ENCODE measurements around the gene JMJD4. TPM values are rescaled to one million over a fixed set of nuclear protein-coding genes. Genes with fewer than 3 reads are reported as not detected.

JMJD4 gene
- total and polyA plus RNA-seq, 2 experiments from 2014 or later = 11.5 to 17.7 TPM

- TF ChIP-seq ZNF114 (CRISPR knock-in tag; IDR thresholded peaks at IDR 0.05) (no peak), ZNF331 (CRISPR knock-in tag; IDR thresholded peaks at IDR 0.05; ENCODE audit: low read depth) (no peak), STAT1 (IDR thresholded peaks at IDR 0.05; ENCODE audit: unreplicated experiment) (no peak), EZH2phosphoT487 (IDR thresholded peaks at IDR 0.05; ENCODE audit: unreplicated experiment) (no peak), NANOG (IDR thresholded peaks at IDR 0.05; ENCODE audit: borderline replicate concordance) (no peak), CREB1 (CRISPR knock-in tag; IDR thresholded peaks at IDR 0.05; ENCODE audit: low read depth) (no peak)
- Histone ChIP-seq H3K27me3 (ENCODE audit: insufficient read depth) (no peaks in the 10 kb centered on the region), H3K36me3 (ENCODE audit: insufficient read depth) (no peaks in the 10 kb centered on the region), H3K27ac (ENCODE audit: low read depth) (no peak overlapping the region), H2AFZ (no peak overlapping the region), H3K4me1 (ENCODE audit: insufficient read depth) (peaks cover 10% of the 10 kb centered on the region; the same call in 1 of the 2 replicates), H3K4me3 (no peak overlapping the region), H3K79me2 (replicated peaks; ENCODE audit: insufficient read depth) (no peaks in the 10 kb centered on the region), H3F3A (replicated peaks; ENCODE audit: low read depth) (0 out of 2 replicates have a peak, but pooled peaks cover 2% of the 10 kb centered on the region), H3K4me2 (no peak overlapping the region), H3K9me2 (ENCODE audit: insufficient read depth) (0 out of 2 replicates have a peak, but pooled peaks cover 4% of the 10 kb centered on the region), H4K20me1 (replicated peaks; ENCODE audit: insufficient read depth) (no peaks in the 10 kb centered on the region)
- ATAC-seq (no peak), DNase-seq (ENCODE audit: low spot score) (no peak)
- Mint-ChIP-seq H3K27ac (no peak overlapping the region), H3K4me3 (no peak overlapping the region), H3K36me3 (ENCODE audit: low read depth) (peaks cover 47% of the 10 kb centered on the region), H3K4me1 (peaks cover 18% of the 10 kb centered on the region), H3K27me3 (ENCODE audit: insufficient read depth, low read depth, poor library complexity) (peaks cover 25% of the 10 kb centered on the region), H3K9me3 (peaks cover 51% of the 10 kb centered on the region)
Measured at GRCh38 chr1:227725046-227725445, 10.1 kb downstream of the JMJD4 start.

DNA sequence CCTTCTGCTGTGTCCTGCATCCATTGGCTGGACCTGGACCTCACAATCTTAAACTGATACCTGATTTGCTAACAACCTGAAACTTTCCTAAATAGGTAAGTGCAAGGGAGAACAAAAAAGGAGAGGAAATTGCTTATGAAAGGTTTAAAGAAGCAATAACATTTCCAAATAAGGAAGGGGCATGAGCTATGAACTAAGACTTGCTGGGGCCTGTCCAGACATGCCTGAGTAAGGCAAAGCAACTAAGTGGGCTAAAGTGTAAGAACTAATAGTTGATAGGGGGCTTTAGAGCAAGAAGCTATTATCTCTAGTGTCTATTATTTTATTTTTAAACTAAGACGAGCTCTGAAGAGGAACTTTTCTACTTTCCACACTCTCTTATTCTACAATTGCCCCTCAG lies 11.6 kb downstream of the JMJD4 start:
- no peak overlapping the region for H3K4me3 ChIP-seq
- no peak overlapping the region for H3K4me3 Mint-ChIP-seq
- no peaks in the 10 kb centered on the region for H4K20me1 ChIP-seq (replicated peaks; ENCODE audit: insufficient read depth)
- no peak overlapping the region for H3K4me2 ChIP-seq
- ATAC-seq = no peak
- peaks cover 56% of the 10 kb centered on the region for H3K36me3 Mint-ChIP-seq (ENCODE audit: low read depth)
- no peaks in the 10 kb centered on the region for H3K4me1 ChIP-seq (ENCODE audit: insufficient read depth)
- no peak overlapping the region for H3K27ac ChIP-seq (ENCODE audit: low read depth)
- H3K27me3 ChIP-seq (ENCODE audit: insufficient read depth) = no peaks in the 10 kb centered on the region
- H3K9me3 Mint-ChIP-seq = peaks cover 67% of the 10 kb centered on the region
- no peak overlapping the region for H2AFZ ChIP-seq
- no peak for DNase-seq (ENCODE audit: low spot score)
- no peaks in the 10 kb centered on the region for H3K36me3 ChIP-seq (ENCODE audit: insufficient read depth)
- no peaks in the 10 kb centered on the region for H3K79me2 ChIP-seq (replicated peaks; ENCODE audit: insufficient read depth)
- H3K27me3 Mint-ChIP-seq (ENCODE audit: insufficient read depth, low read depth, poor library complexity) = peaks cover 20% of the 10 kb centered on the region
- H3K4me1 Mint-ChIP-seq = peaks cover 11% of the 10 kb centered on the region
- H3F3A ChIP-seq (replicated peaks; ENCODE audit: low read depth) = no peaks in the 10 kb centered on the region
- H3K9me2 ChIP-seq (ENCODE audit: insufficient read depth) = 0 out of 2 replicates have a peak, but pooled peaks cover 4% of the 10 kb centered on the region
- peak overlapping the region; percentile 73; the same call in 1 of the 2 replicates for H3K27ac Mint-ChIP-seq
- TF ChIP-seq, protein P1, sequence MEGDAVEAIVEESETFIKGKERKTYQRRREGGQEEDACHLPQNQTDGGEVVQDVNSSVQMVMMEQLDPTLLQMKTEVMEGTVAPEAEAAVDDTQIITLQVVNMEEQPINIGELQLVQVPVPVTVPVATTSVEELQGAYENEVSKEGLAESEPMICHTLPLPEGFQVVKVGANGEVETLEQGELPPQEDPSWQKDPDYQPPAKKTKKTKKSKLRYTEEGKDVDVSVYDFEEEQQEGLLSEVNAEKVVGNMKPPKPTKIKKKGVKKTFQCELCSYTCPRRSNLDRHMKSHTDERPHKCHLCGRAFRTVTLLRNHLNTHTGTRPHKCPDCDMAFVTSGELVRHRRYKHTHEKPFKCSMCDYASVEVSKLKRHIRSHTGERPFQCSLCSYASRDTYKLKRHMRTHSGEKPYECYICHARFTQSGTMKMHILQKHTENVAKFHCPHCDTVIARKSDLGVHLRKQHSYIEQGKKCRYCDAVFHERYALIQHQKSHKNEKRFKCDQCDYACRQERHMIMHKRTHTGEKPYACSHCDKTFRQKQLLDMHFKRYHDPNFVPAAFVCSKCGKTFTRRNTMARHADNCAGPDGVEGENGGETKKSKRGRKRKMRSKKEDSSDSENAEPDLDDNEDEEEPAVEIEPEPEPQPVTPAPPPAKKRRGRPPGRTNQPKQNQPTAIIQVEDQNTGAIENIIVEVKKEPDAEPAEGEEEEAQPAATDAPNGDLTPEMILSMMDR (conservative IDR thresholded peaks at IDR 0.05; ENCODE audit: low read depth in 2 of 2) = no peak
- no peak for TF ChIP-seq POLR2AphosphoS5 (IDR thresholded peaks at IDR 0.05; ENCODE audit: low read depth)
- no peak for TF ChIP-seq JUNB (IDR thresholded peaks at IDR 0.05; ENCODE audit: unreplicated experiment)
- TF ChIP-seq NANOG (IDR thresholded peaks at IDR 0.05; ENCODE audit: borderline replicate concordance) = no peak
- TF ChIP-seq, protein P2, sequence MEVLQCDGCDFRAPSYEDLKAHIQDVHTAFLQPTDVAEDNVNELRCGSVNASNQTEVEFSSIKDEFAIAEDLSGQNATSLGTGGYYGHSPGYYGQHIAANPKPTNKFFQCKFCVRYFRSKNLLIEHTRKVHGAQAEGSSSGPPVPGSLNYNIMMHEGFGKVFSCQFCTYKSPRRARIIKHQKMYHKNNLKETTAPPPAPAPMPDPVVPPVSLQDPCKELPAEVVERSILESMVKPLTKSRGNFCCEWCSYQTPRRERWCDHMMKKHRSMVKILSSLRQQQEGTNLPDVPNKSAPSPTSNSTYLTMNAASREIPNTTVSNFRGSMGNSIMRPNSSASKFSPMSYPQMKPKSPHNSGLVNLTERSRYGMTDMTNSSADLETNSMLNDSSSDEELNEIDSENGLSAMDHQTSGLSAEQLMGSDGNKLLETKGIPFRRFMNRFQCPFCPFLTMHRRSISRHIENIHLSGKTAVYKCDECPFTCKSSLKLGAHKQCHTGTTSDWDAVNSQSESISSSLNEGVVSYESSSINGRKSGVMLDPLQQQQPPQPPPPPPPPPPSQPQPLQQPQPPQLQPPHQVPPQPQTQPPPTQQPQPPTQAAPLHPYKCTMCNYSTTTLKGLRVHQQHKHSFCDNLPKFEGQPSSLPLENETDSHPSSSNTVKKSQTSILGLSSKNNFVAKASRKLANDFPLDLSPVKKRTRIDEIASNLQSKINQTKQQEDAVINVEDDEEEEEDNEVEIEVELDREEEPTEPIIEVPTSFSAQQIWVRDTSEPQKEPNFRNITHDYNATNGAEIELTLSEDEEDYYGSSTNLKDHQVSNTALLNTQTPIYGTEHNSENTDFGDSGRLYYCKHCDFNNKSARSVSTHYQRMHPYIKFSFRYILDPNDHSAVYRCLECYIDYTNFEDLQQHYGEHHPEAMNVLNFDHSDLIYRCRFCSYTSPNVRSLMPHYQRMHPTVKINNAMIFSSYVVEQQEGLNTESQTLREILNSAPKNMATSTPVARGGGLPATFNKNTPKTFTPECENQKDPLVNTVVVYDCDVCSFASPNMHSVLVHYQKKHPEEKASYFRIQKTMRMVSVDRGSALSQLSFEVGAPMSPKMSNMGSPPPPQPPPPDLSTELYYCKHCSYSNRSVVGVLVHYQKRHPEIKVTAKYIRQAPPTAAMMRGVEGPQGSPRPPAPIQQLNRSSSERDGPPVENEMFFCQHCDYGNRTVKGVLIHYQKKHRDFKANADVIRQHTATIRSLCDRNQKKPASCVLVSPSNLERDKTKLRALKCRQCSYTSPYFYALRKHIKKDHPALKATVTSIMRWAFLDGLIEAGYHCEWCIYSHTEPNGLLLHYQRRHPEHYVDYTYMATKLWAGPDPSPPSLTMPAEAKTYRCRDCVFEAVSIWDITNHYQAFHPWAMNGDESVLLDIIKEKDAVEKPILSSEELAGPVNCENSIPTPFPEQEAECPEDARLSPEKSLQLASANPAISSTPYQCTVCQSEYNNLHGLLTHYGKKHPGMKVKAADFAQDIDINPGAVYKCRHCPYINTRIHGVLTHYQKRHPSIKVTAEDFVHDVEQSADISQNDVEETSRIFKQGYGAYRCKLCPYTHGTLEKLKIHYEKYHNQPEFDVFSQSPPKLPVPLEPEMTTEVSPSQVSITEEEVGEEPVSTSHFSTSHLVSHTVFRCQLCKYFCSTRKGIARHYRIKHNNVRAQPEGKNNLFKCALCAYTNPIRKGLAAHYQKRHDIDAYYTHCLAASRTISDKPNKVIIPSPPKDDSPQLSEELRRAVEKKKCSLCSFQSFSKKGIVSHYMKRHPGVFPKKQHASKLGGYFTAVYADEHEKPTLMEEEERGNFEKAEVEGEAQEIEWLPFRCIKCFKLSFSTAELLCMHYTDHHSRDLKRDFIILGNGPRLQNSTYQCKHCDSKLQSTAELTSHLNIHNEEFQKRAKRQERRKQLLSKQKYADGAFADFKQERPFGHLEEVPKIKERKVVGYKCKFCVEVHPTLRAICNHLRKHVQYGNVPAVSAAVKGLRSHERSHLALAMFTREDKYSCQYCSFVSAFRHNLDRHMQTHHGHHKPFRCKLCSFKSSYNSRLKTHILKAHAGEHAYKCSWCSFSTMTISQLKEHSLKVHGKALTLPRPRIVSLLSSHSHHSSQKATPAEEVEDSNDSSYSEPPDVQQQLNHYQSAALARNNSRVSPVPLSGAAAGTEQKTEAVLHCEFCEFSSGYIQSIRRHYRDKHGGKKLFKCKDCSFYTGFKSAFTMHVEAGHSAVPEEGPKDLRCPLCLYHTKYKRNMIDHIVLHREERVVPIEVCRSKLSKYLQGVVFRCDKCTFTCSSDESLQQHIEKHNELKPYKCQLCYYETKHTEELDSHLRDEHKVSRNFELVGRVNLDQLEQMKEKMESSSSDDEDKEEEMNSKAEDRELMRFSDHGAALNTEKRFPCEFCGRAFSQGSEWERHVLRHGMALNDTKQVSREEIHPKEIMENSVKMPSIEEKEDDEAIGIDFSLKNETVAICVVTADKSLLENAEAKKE (CRISPR knock-in tag; IDR thresholded peaks at IDR 0.05) = no peak
- no peak for TF ChIP-seq EZH2phosphoT487 (IDR thresholded peaks at IDR 0.05; ENCODE audit: unreplicated experiment)
- TF ChIP-seq ZNF331 (CRISPR knock-in tag; IDR thresholded peaks at IDR 0.05; ENCODE audit: low read depth) = no peak
- TF ChIP-seq, protein P3, sequence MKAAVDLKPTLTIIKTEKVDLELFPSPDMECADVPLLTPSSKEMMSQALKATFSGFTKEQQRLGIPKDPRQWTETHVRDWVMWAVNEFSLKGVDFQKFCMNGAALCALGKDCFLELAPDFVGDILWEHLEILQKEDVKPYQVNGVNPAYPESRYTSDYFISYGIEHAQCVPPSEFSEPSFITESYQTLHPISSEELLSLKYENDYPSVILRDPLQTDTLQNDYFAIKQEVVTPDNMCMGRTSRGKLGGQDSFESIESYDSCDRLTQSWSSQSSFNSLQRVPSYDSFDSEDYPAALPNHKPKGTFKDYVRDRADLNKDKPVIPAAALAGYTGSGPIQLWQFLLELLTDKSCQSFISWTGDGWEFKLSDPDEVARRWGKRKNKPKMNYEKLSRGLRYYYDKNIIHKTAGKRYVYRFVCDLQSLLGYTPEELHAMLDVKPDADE (IDR thresholded peaks at IDR 0.05) = no peak
- TF ChIP-seq CREB1 (CRISPR knock-in tag; IDR thresholded peaks at IDR 0.05; ENCODE audit: low read depth) = no peak
- no peak for TF ChIP-seq ZNF114 (CRISPR knock-in tag; IDR thresholded peaks at IDR 0.05)

Data from GM23338 (cell line).